Breast epithelium (tissue), 3 donors: Measurements from ENCODE around the gene SYNGR1.

Experiments
- CTCF ChIP-seq, 3 donors: fragments of 450-650 bp; IDR thresholded peaks; one replicate each; pipeline ENCODE4 v1.5.1; 2016 to 2017; ENCODE audit warnings: antibody characterized with exemption in 3 of 3, mild to moderate bottlenecking in 3 of 3, moderate library complexity in 3 of 3
- POLR2A ChIP-seq: fragments of 450-650 bp; IDR thresholded peaks from one replicate; pipeline ENCODE4 v1.6.1; 2016; ENCODE audit warnings: antibody characterized with exemption, mild to moderate bottlenecking, moderate library complexity

GRCh38 chr22:39301108-39301507 lies 48.7 kb upstream of the SYNGR1 start:
- TF ChIP-seq CTCF (IDR thresholded peaks at IDR 0.05) = no peak
- no peak for TF ChIP-seq POLR2A
